ENCODE results near the gene KCND2.

DNA sequence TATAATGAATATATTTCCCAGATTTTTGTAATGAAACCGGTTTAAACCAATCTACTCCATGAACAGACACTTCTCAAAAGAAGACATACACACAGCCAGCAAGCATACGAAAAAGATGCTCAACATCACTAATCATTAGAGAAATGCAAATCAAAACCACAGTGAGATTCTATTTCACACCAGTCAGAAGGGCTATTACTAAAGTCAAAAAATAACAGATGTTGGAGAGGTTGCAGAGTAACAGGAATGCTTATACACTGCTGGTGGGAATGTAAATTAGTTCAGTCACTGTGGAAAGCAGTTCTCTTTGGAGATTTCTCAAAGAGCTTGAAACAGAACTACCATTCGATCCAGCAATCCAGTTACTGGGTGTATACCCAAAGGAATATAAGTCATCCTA is 344.3 kb downstream of the KCND2 start:
- TF ChIP-seq, protein P1, sequence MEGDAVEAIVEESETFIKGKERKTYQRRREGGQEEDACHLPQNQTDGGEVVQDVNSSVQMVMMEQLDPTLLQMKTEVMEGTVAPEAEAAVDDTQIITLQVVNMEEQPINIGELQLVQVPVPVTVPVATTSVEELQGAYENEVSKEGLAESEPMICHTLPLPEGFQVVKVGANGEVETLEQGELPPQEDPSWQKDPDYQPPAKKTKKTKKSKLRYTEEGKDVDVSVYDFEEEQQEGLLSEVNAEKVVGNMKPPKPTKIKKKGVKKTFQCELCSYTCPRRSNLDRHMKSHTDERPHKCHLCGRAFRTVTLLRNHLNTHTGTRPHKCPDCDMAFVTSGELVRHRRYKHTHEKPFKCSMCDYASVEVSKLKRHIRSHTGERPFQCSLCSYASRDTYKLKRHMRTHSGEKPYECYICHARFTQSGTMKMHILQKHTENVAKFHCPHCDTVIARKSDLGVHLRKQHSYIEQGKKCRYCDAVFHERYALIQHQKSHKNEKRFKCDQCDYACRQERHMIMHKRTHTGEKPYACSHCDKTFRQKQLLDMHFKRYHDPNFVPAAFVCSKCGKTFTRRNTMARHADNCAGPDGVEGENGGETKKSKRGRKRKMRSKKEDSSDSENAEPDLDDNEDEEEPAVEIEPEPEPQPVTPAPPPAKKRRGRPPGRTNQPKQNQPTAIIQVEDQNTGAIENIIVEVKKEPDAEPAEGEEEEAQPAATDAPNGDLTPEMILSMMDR (IDR thresholded peaks at IDR 0.05; ENCODE audit: low read depth, low read length, poor library complexity, severe bottlenecking) = no peak
- TF ChIP-seq EZH2phosphoT487 (IDR thresholded peaks at IDR 0.05; ENCODE audit: borderline replicate concordance, low read length) = no peak

Data from DOHH2 (cell line).